Astrocyte of the hippocampus (primary cell): Measurements from ENCODE around the gene SHOC1.
"Not testable (repeated sequence)": the region's sequence is repeated elsewhere in the genome, so short reads cannot be mapped to it uniquely, and the experiment has no call there.

Source experiments
- DNase-seq: peaks from one replicate; pipeline ENCODE4 v3.0.0; 2011; ENCODE audit warnings: low read depth, low spot score

Gene SHOC1

GRCh38 chr9:111805262-111805661 is 10.5 kb upstream of the SHOC1 start:
- no peak for DNase-seq

DNA sequence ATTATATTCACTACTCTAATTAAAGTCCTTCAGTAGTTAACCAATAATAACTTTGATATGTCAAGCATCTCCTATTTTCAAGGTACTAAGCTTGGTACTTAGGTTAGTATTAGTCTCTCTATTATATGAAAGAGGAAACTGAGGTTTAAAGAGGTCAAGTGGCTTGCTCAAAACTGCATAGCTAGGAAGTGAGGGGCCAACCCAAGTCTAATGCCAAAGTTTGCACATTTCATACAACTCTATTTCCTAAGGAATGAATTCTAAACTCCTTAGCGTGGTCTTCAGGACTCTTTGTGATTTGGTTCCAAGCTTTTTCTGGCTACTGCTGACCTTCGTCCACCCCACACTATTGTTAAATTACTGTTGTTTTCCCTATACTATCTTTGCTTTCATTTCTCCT is 9.9 kb upstream of the SHOC1 start:
- no peak for DNase-seq

- no peak for DNase-seq
Observed at GRCh38 chr9:111803924-111804323, 9.2 kb upstream of the SHOC1 start.

DNA sequence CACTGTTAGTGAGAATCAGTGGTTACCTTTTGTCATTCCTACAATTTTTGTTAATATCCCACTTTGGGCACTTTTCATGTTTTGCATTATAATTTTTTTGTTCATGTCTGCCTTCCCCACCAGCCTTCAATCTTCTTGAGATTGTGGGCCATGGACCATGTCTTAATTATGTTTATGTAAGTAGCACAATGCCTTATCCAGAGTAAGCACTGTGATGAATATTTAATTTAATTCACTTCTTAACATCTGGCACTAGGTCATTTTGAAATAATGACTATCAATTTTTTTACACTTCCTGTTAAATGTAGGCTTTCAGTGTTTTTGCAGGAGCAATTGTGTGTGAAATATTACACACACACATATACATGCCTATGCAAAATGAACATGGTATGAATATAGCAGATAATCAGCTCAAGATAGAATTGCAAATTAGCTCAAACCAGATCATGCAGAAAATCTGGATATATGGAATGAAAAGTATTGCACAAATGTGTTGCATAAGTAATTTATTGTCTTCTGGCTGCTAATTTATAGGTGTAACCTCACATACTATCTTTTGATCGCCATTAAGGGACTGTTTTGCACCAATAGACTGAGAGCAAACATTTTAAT is 5.3 kb upstream of the SHOC1 start:
- no peak for DNase-seq

DNA sequence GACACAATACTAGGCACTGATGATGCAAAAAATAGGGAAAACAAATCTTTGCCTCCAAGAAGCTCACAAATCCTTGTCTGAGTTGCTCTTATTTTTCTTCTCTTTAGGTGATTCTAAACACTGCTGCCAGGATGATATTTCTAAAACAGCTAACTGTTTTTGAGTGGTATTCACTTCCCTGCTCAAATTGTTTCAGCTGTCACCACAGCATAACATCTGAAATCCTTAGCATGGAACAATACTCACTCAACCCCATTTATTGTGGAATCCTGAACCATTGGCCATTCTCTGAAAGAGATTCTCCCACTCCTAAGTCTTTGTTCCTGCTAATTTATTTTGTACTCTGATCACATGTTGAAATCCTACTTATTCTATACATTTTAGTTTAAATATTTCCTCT is 4.8 kb upstream of the SHOC1 start:
- no peak for DNase-seq

- peak; percentile 18 for DNase-seq
Observed at GRCh38 chr9:111798786-111799185, 4.0 kb upstream of the SHOC1 start.

DNA sequence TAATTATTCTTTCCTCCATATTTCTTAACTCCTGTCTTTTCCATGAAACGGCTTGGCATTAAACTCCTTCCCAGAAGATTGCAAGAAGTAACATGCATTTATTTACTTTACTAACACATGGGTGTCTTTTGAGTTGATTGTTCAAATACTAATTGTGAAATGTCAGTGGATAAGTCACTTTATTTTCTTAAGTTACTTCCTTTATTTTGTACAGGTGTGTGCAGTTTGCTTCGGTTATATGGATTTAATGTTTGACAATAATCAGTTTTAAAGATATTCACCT is 761 bp upstream of the SHOC1 start:
- DNase-seq = no peak

DNA sequence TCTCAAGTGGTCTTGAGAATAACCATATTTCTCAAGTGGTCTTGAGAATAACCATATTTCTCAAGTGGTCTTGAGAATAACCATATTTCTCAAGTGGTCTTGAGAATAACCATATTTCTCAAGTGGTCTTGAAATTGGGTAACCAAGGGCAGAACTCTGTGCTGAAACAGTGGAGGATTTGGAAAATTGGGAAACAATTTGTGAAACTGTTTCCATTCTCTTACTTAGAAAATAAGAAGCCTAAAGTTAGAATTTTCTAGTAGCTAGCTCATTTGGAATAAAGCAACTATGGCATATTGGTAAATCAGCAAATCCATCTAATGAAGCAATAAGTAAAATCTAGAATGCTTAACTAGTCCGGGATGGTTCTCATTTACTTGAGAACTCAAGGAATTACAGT is 2.9 kb downstream of the SHOC1 start:
- DNase-seq = not testable (repeated sequence)

GRCh38 chr9:111789881-111790280 is 4.9 kb downstream of the SHOC1 start:
- no peak for DNase-seq

GRCh38 chr9:111783857-111784256 is 10.9 kb downstream of the SHOC1 start:
- DNase-seq = no peak

GRCh38 chr9:111783424-111783823 is 11.3 kb downstream of the SHOC1 start:
- no peak for DNase-seq

GRCh38 chr9:111766066-111766465 is 28.7 kb downstream of the SHOC1 start:
- no peak for DNase-seq

DNA sequence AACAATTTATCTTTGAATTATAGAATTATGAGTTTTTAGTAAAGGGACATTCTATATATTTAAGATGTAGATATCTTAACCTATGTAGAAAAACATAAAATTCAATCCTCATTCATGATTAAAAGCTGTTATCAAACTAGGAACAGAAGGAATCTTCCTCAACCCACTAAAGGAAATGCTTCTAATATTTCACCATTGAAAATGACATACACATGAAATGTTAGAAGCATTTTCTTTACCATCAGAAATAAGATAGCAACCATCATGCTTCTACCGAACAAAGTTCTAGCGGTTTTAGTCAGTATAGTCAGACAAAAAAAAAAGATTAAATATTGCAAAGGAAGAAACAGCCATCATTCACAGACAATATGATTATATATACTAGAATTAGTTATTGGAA is 32.2 kb downstream of the SHOC1 start:
- no peak for DNase-seq

- DNase-seq = peak; percentile 88
Observed at GRCh38 chr9:111759762-111760639, 34.7 kb downstream of the SHOC1 start.

DNA sequence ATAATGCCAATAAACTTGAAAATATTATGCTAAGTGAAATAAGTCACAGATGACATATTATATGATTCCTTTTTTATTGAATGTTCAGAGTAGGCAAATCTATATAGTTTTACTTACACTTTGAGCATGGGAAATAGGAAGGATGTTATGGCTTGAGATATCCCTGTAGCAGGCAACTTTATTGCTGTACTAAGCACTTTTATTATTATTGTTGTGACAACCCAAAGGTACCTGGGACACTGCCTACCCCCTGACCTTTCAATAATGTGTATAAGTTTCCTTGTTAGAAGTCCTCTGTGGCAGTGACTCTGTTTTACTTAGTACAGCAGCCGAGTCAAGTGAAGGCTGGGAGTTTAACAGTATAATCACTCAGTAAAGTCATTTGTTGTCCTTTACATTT is 39.9 kb downstream of the SHOC1 start:
- no peak for DNase-seq

GRCh38 chr9:111752455-111752854 is 42.3 kb downstream of the SHOC1 start:
- no peak for DNase-seq
